ENCODE results near the gene MCC. TPM values are rescaled to one million over a fixed set of nuclear protein-coding genes. Genes with fewer than 3 reads are reported as not detected.
A peak's percentile ranks its signal among the peaks of the same experiment; 100 is the strongest.

MCC gene
- total RNA-seq, 1 donor from 2014 or later: 47.9 TPM

DNA sequence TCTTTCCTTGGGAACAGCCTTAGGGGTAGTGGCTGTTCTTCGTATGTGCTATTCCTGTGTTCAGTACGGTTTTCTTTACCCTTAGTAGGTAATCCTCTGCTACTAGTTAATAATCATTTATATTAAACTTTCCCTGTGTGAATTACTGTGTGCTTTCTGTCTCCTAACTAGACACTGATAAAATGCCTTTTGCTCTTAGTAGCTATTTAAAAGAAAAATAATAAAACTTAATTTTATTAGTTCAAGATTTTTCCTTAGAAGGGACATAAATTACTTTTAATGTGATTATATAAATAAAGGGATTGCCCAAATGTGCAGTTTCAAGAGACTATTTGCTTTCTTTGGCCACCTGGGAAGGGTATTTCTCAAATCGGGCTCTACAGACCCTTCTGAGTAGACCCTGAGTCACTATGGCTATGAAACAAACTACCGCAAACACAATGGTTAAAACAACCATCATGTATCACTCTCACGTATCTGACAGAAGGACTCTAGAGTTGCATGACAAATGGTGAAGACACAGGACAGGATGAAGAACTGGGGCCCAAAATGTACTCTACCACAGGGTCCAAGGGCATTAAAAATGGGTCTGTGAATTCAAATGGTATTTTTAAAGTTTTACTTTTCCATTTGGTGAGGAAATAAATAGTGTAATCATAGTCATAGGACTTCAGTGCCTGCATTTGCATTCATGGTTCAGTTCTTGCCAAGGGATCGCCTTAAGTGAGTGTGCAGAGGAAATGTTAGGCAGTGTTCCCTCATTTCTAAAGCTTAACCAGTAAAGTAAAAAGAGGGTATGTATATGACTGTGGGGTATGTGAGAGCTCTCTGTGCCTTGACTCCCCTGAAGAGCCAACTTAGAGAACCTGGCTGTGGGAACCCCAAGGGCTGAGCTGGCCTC lies 150.5 kb downstream of the MCC start:
- Histone ChIP-seq H3K27ac (peak overlapping the region; percentile 43), H3K36me3 (no peaks in the 10 kb centered on the region), H3K4me3 (no peak overlapping the region), H3K27me3 (no peaks in the 10 kb centered on the region), H3K9me3 (no peaks in the 10 kb centered on the region), H3K4me1 (peaks cover 18% of the 10 kb centered on the region)
- intact Hi-C loops (cut with DNase I): loop anchor here (10.0 kb wide), 1 partner anchor 343 kb away; no protein-coding TSS in a partner anchor
- DNase-seq (ENCODE audit: extremely low spot score in 2 of 2): no peak
- TF ChIP-seq CTCF (IDR thresholded peaks at IDR 0.05): no peak

- Histone ChIP-seq H3K9me3 (no peaks in the 10 kb centered on the region), H3K36me3 (no peaks in the 10 kb centered on the region), H3K4me1 (peaks cover 18% of the 10 kb centered on the region), H3K4me3 (no peak overlapping the region), H3K27me3 (no peaks in the 10 kb centered on the region), H3K27ac (peak overlapping the region; percentile 43)
- no peak for DNase-seq (ENCODE audit: extremely low spot score in 2 of 2)
- TF ChIP-seq POLR2A (IDR thresholded peaks at IDR 0.05) (no peak), CTCF (IDR thresholded peaks at IDR 0.05) (peak in 1 of 3 experiments; percentile 28)
- intact Hi-C loops (cut with DNase I): loop anchor here (10.0 kb wide), 1 partner anchor 342 kb away; no protein-coding TSS in a partner anchor
Observed at GRCh38 chr5:113336975-113337374, 151.3 kb downstream of the MCC start.

GRCh38 chr5:113333411-113333810 lies 154.8 kb downstream of the MCC start:
- no peak overlapping the region for H3K4me3 ChIP-seq
- TF ChIP-seq POLR2AphosphoS5 (IDR thresholded peaks at IDR 0.05; ENCODE audit: insufficient read depth in 1 of 2, low read depth in 1 of 2) (no peak), POLR2A (IDR thresholded peaks at IDR 0.05) (no peak), CTCF (IDR thresholded peaks at IDR 0.05) (no peak)
- no peaks in the 10 kb centered on the region for H3K27me3 ChIP-seq
- intact Hi-C loops (cut with DNase I): loop anchor here (10.0 kb wide), 1 partner anchor 339 kb away; no protein-coding TSS in a partner anchor
- H3K4me1 ChIP-seq: peaks cover 20% of the 10 kb centered on the region
- no peaks in the 10 kb centered on the region for H3K36me3 ChIP-seq
- no peaks in the 10 kb centered on the region for H3K9me3 ChIP-seq
- no peak overlapping the region for H3K27ac ChIP-seq
- no peak for DNase-seq (ENCODE audit: extremely low spot score in 2 of 2)

- Histone ChIP-seq H3K36me3 (no peaks in the 10 kb centered on the region), H3K27me3 (no peaks in the 10 kb centered on the region), H3K4me1 (peaks cover 6% of the 10 kb centered on the region), H3K9me3 (no peaks in the 10 kb centered on the region), H3K4me3 (no peak overlapping the region), H3K27ac (no peak overlapping the region)
- intact Hi-C loops (cut with DNase I): loop anchor here (10.0 kb wide), 1 partner anchor 336 kb away; no protein-coding TSS in a partner anchor
- no peak for DNase-seq (ENCODE audit: extremely low spot score in 2 of 2)
- TF ChIP-seq CTCF (IDR thresholded peaks at IDR 0.05) (no peak), POLR2A (IDR thresholded peaks at IDR 0.05) (no peak), POLR2AphosphoS5 (IDR thresholded peaks at IDR 0.05; ENCODE audit: insufficient read depth in 1 of 2, low read depth in 1 of 2) (no peak)
Observed at GRCh38 chr5:113331209-113331551, 157.1 kb downstream of the MCC start.
